Activated naive CD8-positive, alpha-beta T cell (primary cell): ENCODE results near the gene PTPN1.
"Not testable (repeated sequence)": the region's sequence is repeated elsewhere in the genome, so short reads cannot be mapped to it uniquely, and the experiment has no call there.

Experiments
- H3K27ac Mint-ChIP-seq: one replicate; pipeline ENCODE4 v1.8.0; 2021; ENCODE audit warnings: mixed read lengths
- H3K27me3 Mint-ChIP-seq: one replicate; pipeline ENCODE4 v1.8.0; 2021; ENCODE audit warnings: mixed read lengths
- H3K36me3 Mint-ChIP-seq: one replicate; pipeline ENCODE4 v1.8.0; 2021; ENCODE audit warnings: mixed read lengths
- H3K4me1 Mint-ChIP-seq: one replicate; pipeline ENCODE4 v1.8.0; 2021; ENCODE audit warnings: low read depth, mixed read lengths
- H3K4me3 Mint-ChIP-seq: one replicate; pipeline ENCODE4 v1.8.0; 2021; ENCODE audit warnings: mild to moderate bottlenecking, mixed read lengths
- H3K9me3 Mint-ChIP-seq: one replicate; pipeline ENCODE4 v1.8.0; 2021; ENCODE audit warnings: low read depth, mixed read lengths

PTPN1 gene

GRCh38 chr20:50611128-50611810 is 101.1 kb downstream of the PTPN1 start:
- Mint-ChIP-seq H3K36me3 (no peaks in the 10 kb centered on the region), H3K27me3 (no peaks in the 10 kb centered on the region), H3K27ac (no peak overlapping the region), H3K4me1 (no peaks in the 10 kb centered on the region), H3K4me3 (no peak overlapping the region), H3K9me3 (no peaks in the 10 kb centered on the region)

DNA sequence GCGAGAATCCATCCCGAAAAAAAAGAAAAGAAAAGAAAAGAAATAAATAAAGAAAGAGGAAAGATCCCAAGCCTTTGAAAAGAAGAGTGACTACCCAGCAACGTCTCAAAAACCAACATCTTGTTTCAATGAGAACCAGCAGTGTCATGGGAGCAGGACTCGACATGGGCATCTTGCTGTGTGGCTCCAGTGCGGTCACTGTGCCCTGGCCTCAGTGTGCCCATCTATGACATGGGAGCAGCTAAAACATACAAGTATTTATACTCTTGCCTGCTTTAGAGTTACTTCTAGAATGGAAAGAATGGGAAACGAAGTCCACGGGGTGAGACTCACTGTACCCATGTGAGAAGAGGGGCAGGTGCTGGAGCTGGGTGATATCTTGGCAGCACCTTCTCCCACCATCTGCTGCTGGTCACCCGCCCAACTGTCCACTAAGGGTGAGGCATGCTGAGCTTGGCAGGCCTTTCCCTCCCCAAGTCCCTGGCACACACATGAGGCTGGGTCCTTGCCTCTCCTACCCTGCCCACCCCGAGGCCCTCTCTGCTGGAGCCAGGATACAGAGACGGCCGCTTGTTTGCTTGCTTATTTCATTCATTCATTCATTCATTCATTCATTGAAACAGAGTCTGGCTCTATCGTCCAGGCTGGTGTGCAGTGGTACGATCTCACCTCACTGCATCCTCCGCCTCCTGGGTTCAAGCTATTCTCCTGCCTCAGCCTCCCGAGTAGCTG is 103.4 kb downstream of the PTPN1 start:
- Mint-ChIP-seq H3K4me1 (no peaks in the 10 kb centered on the region), H3K27ac (no peak overlapping the region), H3K9me3 (no peaks in the 10 kb centered on the region), H3K36me3 (no peaks in the 10 kb centered on the region), H3K4me3 (no peak overlapping the region), H3K27me3 (no peaks in the 10 kb centered on the region)

- no peaks in the 10 kb centered on the region for H3K36me3 Mint-ChIP-seq
- H3K4me3 Mint-ChIP-seq, result no peak overlapping the region
- H3K27me3 Mint-ChIP-seq, result no peaks in the 10 kb centered on the region
- H3K9me3 Mint-ChIP-seq, result no peaks in the 10 kb centered on the region
- no peaks in the 10 kb centered on the region for H3K4me1 Mint-ChIP-seq
- no peak overlapping the region for H3K27ac Mint-ChIP-seq
Measured at GRCh38 chr20:50615407-50615806, 105.2 kb downstream of the PTPN1 start.

GRCh38 chr20:50617022-50617421 is 106.8 kb downstream of the PTPN1 start:
- Mint-ChIP-seq H3K4me1 (no peaks in the 10 kb centered on the region), H3K27ac (no peak overlapping the region), H3K9me3 (no peaks in the 10 kb centered on the region), H3K4me3 (no peak overlapping the region), H3K36me3 (no peaks in the 10 kb centered on the region), H3K27me3 (no peaks in the 10 kb centered on the region)

DNA sequence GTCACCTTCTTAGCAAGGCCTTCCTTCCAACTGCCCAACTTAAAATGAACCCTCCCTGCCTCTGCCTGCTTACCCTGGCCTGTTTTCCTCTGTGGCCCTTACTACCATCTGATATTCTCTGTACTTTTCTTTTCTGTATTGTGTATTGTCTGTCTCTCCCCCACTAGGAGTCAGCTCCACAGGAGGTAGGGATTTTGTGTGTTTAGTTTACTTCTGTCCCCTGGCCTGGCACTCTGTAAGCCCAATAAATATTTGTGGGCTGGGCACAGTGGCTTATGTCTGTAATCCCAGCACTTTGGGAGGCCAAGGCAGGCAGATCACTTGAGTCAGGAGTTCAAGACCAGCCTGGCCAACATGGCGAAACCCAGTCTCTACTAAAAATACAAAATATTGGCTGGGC is 108.4 kb downstream of the PTPN1 start:
- no peaks in the 10 kb centered on the region for H3K27me3 Mint-ChIP-seq
- no peak overlapping the region for H3K27ac Mint-ChIP-seq

DNA sequence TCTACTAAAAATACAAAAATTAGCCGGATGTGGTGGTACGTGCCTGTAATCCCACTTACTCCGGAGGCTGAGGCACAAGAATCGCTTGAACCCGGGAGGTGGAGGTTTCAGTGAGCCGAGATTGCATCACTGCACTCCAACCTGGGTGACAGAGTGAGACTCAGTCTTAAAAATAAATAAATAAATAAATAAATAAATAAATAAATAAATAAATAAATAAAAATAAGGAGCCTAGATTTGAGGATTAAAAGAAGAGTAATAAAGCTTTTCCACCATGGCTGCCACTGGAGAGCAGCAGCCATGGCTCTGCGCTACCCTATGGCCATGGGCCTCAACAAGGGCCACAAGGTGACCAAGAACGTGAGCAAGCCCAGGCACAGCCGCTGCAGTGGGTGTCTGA is 110.3 kb downstream of the PTPN1 start:
- H3K27me3 Mint-ChIP-seq, H3K4me1 Mint-ChIP-seq, H3K9me3 Mint-ChIP-seq, H3K27ac Mint-ChIP-seq, H3K36me3 Mint-ChIP-seq, H3K4me3 Mint-ChIP-seq: not testable (repeated sequence)

More for the DNA sequence above, 108.4 kb downstream of the PTPN1 start:
- H3K4me1 Mint-ChIP-seq, result no peaks in the 10 kb centered on the region
- H3K4me3 Mint-ChIP-seq, result no peak overlapping the region
- H3K9me3 Mint-ChIP-seq, result no peaks in the 10 kb centered on the region
- H3K36me3 Mint-ChIP-seq, result no peaks in the 10 kb centered on the region

DNA sequence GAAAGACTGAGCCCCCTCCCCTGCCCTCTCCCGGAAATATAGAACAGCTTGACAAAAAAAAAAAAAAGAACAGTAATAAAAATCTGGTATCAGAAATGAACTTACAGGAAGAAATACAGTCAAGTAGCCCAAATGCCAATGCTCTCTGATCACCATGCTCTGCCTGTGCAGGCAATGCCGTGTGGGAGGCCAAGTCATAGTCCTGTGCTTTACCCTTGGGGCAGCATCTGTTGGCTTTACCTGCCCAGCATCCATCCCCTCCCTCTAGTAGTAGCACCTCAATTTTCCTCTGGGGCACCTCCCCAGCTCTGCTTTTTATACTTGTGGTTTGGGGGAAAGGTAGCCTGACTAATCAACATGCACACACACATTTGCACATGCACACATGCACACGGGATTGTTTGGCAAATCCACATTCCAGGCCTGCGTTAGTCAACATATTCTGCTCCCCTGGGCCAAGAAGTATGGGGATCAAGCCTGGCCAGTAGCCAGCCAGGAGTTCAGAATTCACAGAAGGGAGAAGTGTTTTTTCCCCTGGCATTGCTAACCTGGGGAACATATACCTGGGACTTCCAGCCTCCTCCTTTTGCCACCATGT is 111.0 kb downstream of the PTPN1 start:
- no peak overlapping the region for H3K4me3 Mint-ChIP-seq
- H3K27me3 Mint-ChIP-seq, result no peaks in the 10 kb centered on the region
- no peaks in the 10 kb centered on the region for H3K4me1 Mint-ChIP-seq
- H3K27ac Mint-ChIP-seq, result no peak overlapping the region
- no peaks in the 10 kb centered on the region for H3K36me3 Mint-ChIP-seq
- no peaks in the 10 kb centered on the region for H3K9me3 Mint-ChIP-seq

DNA sequence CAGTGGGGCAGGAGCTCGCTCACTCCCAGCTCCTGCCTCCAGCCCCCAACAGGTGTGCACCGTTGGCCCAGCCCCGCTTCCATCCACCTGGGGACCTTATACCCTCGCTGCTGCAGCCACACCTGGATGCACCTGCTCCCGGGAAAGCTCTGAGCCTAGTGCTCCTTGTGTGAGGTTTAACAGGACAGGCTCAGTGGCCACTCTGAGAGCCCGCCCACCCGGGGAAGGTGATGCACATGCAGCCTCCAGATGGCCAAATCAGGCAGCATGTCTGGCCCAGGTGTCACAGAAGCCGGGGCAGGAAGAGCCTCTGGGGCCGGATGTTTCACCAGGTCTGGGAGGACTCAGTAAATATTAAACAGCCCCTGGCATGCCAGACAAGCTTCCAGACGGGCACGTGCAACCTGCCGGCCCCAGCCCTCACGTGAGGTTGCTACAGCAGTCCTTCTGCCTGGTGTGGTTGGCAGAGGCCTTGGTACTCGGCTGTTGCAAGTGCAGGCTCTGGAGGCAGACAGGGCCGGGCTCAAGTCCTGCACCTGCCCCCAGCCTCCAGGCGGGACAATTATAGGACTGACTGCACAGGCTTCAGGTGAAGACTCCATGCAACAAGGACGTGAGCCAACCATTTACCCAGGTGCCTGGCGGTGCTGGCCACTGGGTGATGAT is 114.3 kb downstream of the PTPN1 start:
- no peak overlapping the region for H3K27ac Mint-ChIP-seq
- no peaks in the 10 kb centered on the region for H3K27me3 Mint-ChIP-seq
- H3K4me1 Mint-ChIP-seq, result no peaks in the 10 kb centered on the region
- H3K9me3 Mint-ChIP-seq, result no peaks in the 10 kb centered on the region
- H3K4me3 Mint-ChIP-seq, result no peak overlapping the region
- no peaks in the 10 kb centered on the region for H3K36me3 Mint-ChIP-seq

GRCh38 chr20:50625986-50626677 is 115.9 kb downstream of the PTPN1 start:
- H3K9me3 Mint-ChIP-seq, result no peaks in the 10 kb centered on the region
- no peaks in the 10 kb centered on the region for H3K36me3 Mint-ChIP-seq
- no peak overlapping the region for H3K4me3 Mint-ChIP-seq

GRCh38 chr20:50627747-50628146 is 117.6 kb downstream of the PTPN1 start:
- Mint-ChIP-seq H3K36me3 (no peaks in the 10 kb centered on the region), H3K9me3 (no peaks in the 10 kb centered on the region), H3K27ac (no peak overlapping the region), H3K4me1 (no peaks in the 10 kb centered on the region), H3K27me3 (no peaks in the 10 kb centered on the region), H3K4me3 (no peak overlapping the region)

More at GRCh38 chr20:50625986-50626677, 115.9 kb downstream of the PTPN1 start:
- Mint-ChIP-seq H3K4me1 (no peaks in the 10 kb centered on the region), H3K27ac (no peak overlapping the region), H3K27me3 (no peaks in the 10 kb centered on the region)

DNA sequence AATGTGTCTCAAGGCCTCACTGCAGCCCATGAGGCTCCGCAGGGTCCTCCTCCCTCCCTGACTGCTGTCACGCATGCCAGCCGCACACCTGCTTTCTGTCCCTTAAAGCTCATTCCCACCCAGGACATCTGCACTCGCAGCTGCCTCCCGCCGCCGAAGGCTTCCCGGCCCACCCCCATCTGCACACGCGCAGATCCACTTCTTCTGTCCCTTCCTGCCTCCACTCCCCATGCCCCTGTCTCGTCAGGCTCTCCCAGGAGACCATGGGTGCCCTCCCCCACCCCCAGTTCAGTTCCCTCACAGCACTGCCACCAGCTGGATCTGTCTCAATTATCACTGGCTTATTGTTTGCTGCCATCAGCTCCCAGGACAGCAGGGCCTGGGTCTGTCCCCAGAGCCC is 118.1 kb downstream of the PTPN1 start:
- no peak overlapping the region for H3K27ac Mint-ChIP-seq
- no peaks in the 10 kb centered on the region for H3K4me1 Mint-ChIP-seq
- no peaks in the 10 kb centered on the region for H3K27me3 Mint-ChIP-seq
- no peak overlapping the region for H3K4me3 Mint-ChIP-seq
- no peaks in the 10 kb centered on the region for H3K36me3 Mint-ChIP-seq
- no peaks in the 10 kb centered on the region for H3K9me3 Mint-ChIP-seq

DNA sequence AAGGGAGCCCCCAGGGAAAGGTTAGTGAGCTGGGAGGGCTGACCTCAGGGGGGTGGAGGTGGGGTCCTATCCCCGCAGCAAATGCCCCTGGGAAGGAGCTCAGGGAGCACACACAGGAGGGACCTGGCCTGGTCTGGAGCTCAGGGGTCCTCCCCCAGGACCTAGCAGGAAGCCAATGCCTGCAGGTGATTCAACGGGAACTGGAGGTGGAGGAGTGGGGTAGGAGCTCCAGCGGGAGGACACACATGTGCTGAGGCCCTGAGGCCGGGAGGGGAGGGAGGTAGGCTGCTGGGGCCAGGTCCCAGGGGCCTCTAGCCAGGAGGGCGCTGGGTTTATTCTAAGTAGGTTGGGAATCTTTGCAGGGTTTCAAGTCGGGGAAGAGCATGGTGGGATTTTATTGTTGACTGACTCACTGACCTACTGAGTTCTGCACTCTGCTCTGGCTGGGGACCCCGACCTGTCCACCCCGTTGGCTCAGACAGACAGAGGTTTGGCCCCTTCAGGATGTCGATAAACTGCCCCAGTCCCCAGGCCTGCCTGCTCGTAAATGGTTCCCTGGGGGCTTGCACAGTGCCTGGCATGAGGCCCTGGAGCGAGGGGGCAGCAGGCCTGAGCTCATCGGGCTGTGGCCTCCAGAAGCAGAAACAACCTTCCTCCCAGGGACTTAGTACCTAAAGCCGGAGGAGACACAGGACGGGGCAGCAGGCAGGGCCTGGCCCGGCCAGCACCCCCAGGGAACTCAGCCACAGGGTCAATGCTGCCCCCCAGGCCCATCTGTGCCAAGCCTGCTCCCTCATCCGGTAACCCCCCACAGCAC is 118.9 kb downstream of the PTPN1 start:
- no peaks in the 10 kb centered on the region for H3K4me1 Mint-ChIP-seq
- no peaks in the 10 kb centered on the region for H3K36me3 Mint-ChIP-seq

GRCh38 chr20:50629670-50630045 is 119.5 kb downstream of the PTPN1 start:
- Mint-ChIP-seq H3K27ac (no peak overlapping the region), H3K27me3 (no peaks in the 10 kb centered on the region), H3K4me1 (no peaks in the 10 kb centered on the region), H3K36me3 (no peaks in the 10 kb centered on the region), H3K4me3 (no peak overlapping the region), H3K9me3 (no peaks in the 10 kb centered on the region)

More for the DNA sequence above, 118.9 kb downstream of the PTPN1 start:
- H3K27me3 Mint-ChIP-seq, result no peaks in the 10 kb centered on the region
- H3K9me3 Mint-ChIP-seq, result no peaks in the 10 kb centered on the region
- no peak overlapping the region for H3K27ac Mint-ChIP-seq
- H3K4me3 Mint-ChIP-seq, result no peak overlapping the region

- Mint-ChIP-seq H3K36me3 (no peaks in the 10 kb centered on the region), H3K4me3 (no peak overlapping the region), H3K4me1 (peaks cover 1% of the 10 kb centered on the region), H3K27ac (no peak overlapping the region), H3K9me3 (no peaks in the 10 kb centered on the region), H3K27me3 (no peaks in the 10 kb centered on the region)
Measured at GRCh38 chr20:50630578-50631263, 120.5 kb downstream of the PTPN1 start.
